ENCODE results near the gene EMD. TPM values are rescaled to one million over a fixed set of nuclear protein-coding genes. Genes with fewer than 3 reads are reported as not detected.

EMD gene
- polyA plus RNA-seq, 1 of the 3 experiments (the other 2 are of a cell fraction) = 68.0 TPM

- CTCF ChIA-PET = interaction anchor here (0.7 to 2.5 kb wide), 9 partner anchors 11 to 145 kb away, joined by 3 to 10 read pairs (median 4); partner anchors contain the start of genes ATP6AP1, DNASE1L1 and LAGE3
These were observed 19.0 kb downstream of the EMD start, which contains the start of gene RPL10 for GRCh38 chrX:154397888-154398667. Gene RPL10, plus strand, starts transcription at chrX:154398377. Its CDS starts 143 bp downstream, at chrX:154398520.

More at GRCh38 chrX:154397888-154398667, 19.0 kb downstream of the EMD start, which contains the start of gene RPL10:
- peak; percentile 83 for TF ChIP-seq NRF1 (IDR thresholded peaks at IDR 0.05; ENCODE audit: low read depth, low read length)
- no peak for TF ChIP-seq RAD21 (IDR thresholded peaks at IDR 0.05; ENCODE audit: low read length)
- no peak for TF ChIP-seq MEF2A (IDR thresholded peaks at IDR 0.05; ENCODE audit: borderline replicate concordance, low read depth)
- TF ChIP-seq PBX3 (IDR thresholded peaks at IDR 0.05) = 0 out of 2 replicates have a peak, but pooled peaks have one; percentile 7
- TF ChIP-seq TAF1 (IDR thresholded peaks at IDR 0.05; ENCODE audit: borderline replicate concordance, low read depth, low read length) = peak; percentile 99
- no peak for TF ChIP-seq GATA2 (CRISPR knock-in tag; IDR thresholded peaks at IDR 0.05)
- TF ChIP-seq JUND (IDR thresholded peaks at IDR 0.05) = no peak
- peak; percentile 100 for TF ChIP-seq POLR2AphosphoS5 (IDR thresholded peaks at IDR 0.05; ENCODE audit: low read depth, low read length)
- TF ChIP-seq SMC3 (IDR thresholded peaks at IDR 0.05; ENCODE audit: low read depth, low read length) = no peak
- peak; percentile 59 for TF ChIP-seq REST (IDR thresholded peaks at IDR 0.05; ENCODE audit: low read depth, low read length)
- peak; percentile 81; the same call in 1 of the 2 replicates for TF ChIP-seq YY1 (IDR thresholded peaks at IDR 0.05; ENCODE audit: low read depth)
- TF ChIP-seq MAX (IDR thresholded peaks at IDR 0.05; ENCODE audit: low read depth) = peak; percentile 91
- peak; percentile 70; the same call in 1 of the 2 replicates for TF ChIP-seq SIN3A (IDR thresholded peaks at IDR 0.05; ENCODE audit: borderline replicate concordance, low read depth, low read length)
- no peak for TF ChIP-seq NFIC (IDR thresholded peaks at IDR 0.05; ENCODE audit: borderline replicate concordance)
- peak; percentile 46; the same call in 1 of the 2 replicates for TF ChIP-seq ELF1 (IDR thresholded peaks at IDR 0.05)
- TF ChIP-seq FOXJ3 (CRISPR knock-in tag; IDR thresholded peaks at IDR 0.05) = no peak
- peak; percentile 47 for TF ChIP-seq GABPA (IDR thresholded peaks at IDR 0.05; ENCODE audit: low read depth)
- TF ChIP-seq TCF12 (IDR thresholded peaks at IDR 0.05) = no peak
- H3K27ac ChIP-seq (ENCODE audit: low read depth in 2 of 2, low read length in 1 of 2) = peak within 1 kb of the TSS; percentile 96 to 97
- H3K4me3 ChIP-seq (ENCODE audit: low read depth in 2 of 2, low read length in 1 of 2) = peak within 1 kb of the TSS; percentile 81
- no peaks in the 10 kb centered on the region for H3K9me2 ChIP-seq
- POLR2A ChIA-PET = interaction anchor here (0.6 to 2.5 kb wide), 16 partner anchors 9 to 135 kb away, joined by 3 to 9 read pairs (median 5); partner anchors contain the start of genes ATP6AP1, FAM50A, FLNA and LAGE3
- H3K4me2 ChIP-seq = peak within 1 kb of the TSS; percentile 79
- H2AFZ ChIP-seq (ENCODE audit: low read depth) = 0 out of 2 replicates have a peak within 1 kb of the TSS, but pooled peaks have one; percentile 46
- H3K36me3 ChIP-seq (replicated peaks in 1 of 2; ENCODE audit: control insufficient read depth in 1 of 2, insufficient read depth in 2 of 2, low read length in 1 of 2) = peaks cover 16 to 18% of the 10 kb centered on the region in 2 experiments
- H4K20me1 ChIP-seq (ENCODE audit: insufficient read depth) = peaks cover 34% of the 10 kb centered on the region
- H3K4me1 ChIP-seq (ENCODE audit: control insufficient read depth in 1 of 2, insufficient read depth in 2 of 2, low read depth in 1 of 2, low read length in 1 of 2) = peaks cover 0 to 6% of the 10 kb centered on the region in 2 experiments; a peak in 1 of 4 replicates
- H3K9me3 ChIP-seq = no peaks in the 10 kb centered on the region
- H3F3A ChIP-seq (replicated peaks; ENCODE audit: insufficient read depth) = peaks cover 41% of the 10 kb centered on the region
- H3K27me3 ChIP-seq (ENCODE audit: insufficient read depth) = no peaks in the 10 kb centered on the region
- peak; percentile 92 for DNase-seq
- H3K9ac ChIP-seq = peak within 1 kb of the TSS; percentile 100
- peaks cover 22% of the 10 kb centered on the region for H3K79me2 ChIP-seq (ENCODE audit: insufficient read depth)
- 38% methylated on average over 52 of the region's 69 CpGs for WGBS (ENCODE audit: low lambda C conversion rate)
